ENCODE measurements around the gene CARF.
A peak's percentile ranks its signal among the peaks of the same experiment; 100 is the strongest.

DNA sequence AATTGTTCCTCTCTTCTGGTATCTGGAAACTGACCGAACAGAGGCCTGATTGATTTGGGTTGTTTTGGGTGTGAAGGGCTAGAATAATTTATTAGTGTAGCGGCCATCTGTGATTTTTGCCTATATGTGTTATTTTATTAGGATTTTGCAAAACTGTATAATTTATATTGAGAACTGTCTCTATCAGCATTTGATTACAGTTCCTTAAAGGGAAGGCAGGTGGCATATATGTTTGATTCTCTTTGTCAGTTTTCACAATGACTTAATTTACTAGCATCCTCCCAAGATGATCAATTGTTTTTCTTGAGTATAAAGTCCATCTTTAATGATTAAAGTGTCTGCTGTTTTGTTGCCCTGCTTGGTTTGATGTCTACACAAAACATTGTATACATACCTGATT is 107.1 kb downstream of the CARF start:
- TF ChIP-seq, protein P1, sequence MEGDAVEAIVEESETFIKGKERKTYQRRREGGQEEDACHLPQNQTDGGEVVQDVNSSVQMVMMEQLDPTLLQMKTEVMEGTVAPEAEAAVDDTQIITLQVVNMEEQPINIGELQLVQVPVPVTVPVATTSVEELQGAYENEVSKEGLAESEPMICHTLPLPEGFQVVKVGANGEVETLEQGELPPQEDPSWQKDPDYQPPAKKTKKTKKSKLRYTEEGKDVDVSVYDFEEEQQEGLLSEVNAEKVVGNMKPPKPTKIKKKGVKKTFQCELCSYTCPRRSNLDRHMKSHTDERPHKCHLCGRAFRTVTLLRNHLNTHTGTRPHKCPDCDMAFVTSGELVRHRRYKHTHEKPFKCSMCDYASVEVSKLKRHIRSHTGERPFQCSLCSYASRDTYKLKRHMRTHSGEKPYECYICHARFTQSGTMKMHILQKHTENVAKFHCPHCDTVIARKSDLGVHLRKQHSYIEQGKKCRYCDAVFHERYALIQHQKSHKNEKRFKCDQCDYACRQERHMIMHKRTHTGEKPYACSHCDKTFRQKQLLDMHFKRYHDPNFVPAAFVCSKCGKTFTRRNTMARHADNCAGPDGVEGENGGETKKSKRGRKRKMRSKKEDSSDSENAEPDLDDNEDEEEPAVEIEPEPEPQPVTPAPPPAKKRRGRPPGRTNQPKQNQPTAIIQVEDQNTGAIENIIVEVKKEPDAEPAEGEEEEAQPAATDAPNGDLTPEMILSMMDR (IDR thresholded peaks at IDR 0.05) = peak in 3 of 12 donors; percentile 8 to 31 (median 30)
- TF ChIP-seq POLR2A (IDR thresholded peaks at IDR 0.05) = no peak
